BJ (cell line): ENCODE data around the gene CENPA. TPM values are rescaled to one million over a fixed set of nuclear protein-coding genes. Genes with fewer than 3 reads are reported as not detected.

ENCODE experiments used
- CTCF ChIA-PET: fragments of 350-600 bp; formaldehyde crosslinking; extraction: SDS; loops from one replicate; lab custom pipeline; 2021; ENCODE audit warnings: antibody characterized with exemption, inconsistent platforms; lab: Yijun Ruan, JAX
- POLR2A ChIA-PET: fragments of 300-600 bp; sonication (Branson Sonifier 250); formaldehyde crosslinking; extraction: SDS; loops from one replicate; lab custom pipeline; 2021; ENCODE audit warnings: antibody characterized with exemption; lab: Charles Lee
- DNase-seq: peaks from one replicate; pipeline ENCODE4 v3.0.0-alpha.2; 2011; ENCODE audit warnings: low read depth
- H3K27me3 ChIP-seq: 2 replicates; pipeline ENCODE4 v1.6.0; 2011; ENCODE audit warnings: low read length; ENCODE audit not compliant: control insufficient read depth, insufficient read depth
- H3K36me3 ChIP-seq: 2 replicates; pipeline ENCODE4 v1.5.1; 2011; ENCODE audit warnings: low read length; ENCODE audit not compliant: control insufficient read depth, insufficient read depth
- H3K4me3 ChIP-seq: 2 replicates; pipeline ENCODE4 v1.5.1; 2011; ENCODE audit warnings: low read depth, mild to moderate bottlenecking, control low read depth, low read length
- CTCF ChIP-seq: IDR thresholded peaks from 2 replicates; pipeline ENCODE4 v1.5.1; 2011; ENCODE audit warnings: low read depth, mild to moderate bottlenecking, control low read depth, inconsistent platforms, low read length, moderate library complexity; ENCODE audit not compliant: insufficient read depth
- polyA plus RNA-seq: library from polyadenylated mRNA; depleted of rRNA; stranded (reverse); fragments of >200 nt; gene quantifications from 2 replicates; pipeline ENCODE4 v1.2.3, GENCODE V29; 2011

The CENPA gene
- polyA plus RNA-seq, 1 experiment = 18.9 TPM

GRCh38 chr2:26740890-26741302 is 45.0 kb upstream of the CENPA start:
- CTCF ChIA-PET = interaction anchor here (16.3 kb wide), 1 partner anchor 131 kb away, joined by 552 read pairs; no protein-coding TSS in a partner anchor
- H3K36me3 ChIP-seq = no peaks in the 10 kb centered on the region
- H3K4me3 ChIP-seq = no peak overlapping the region
- TF ChIP-seq CTCF = no peak
- DNase-seq = no peak
- POLR2A ChIA-PET = no interaction called here
- no peaks in the 10 kb centered on the region; the same call in 1 of the 2 replicates for H3K27me3 ChIP-seq

- POLR2A ChIA-PET = no interaction called here
Observed at GRCh38 chr2:26742048-26742770, 43.6 kb upstream of the CENPA start.

GRCh38 chr2:26743852-26744251 is 42.0 kb upstream of the CENPA start:
- Histone ChIP-seq H3K4me3 (no peak overlapping the region), H3K36me3 (no peaks in the 10 kb centered on the region), H3K27me3 (no peaks in the 10 kb centered on the region; the same call in 1 of the 2 replicates)
- ChIA-PET CTCF (interaction anchor here (0.6 to 16.3 kb wide), 6 partner anchors 104 to 167 kb away, joined by 3 to 552 read pairs (median 8); no protein-coding TSS in a partner anchor), POLR2A (no interaction called here)
- DNase-seq = no peak
- TF ChIP-seq CTCF = no peak

More at GRCh38 chr2:26742048-26742770, 43.6 kb upstream of the CENPA start:
- Histone ChIP-seq H3K4me3 (no peak overlapping the region), H3K36me3 (no peaks in the 10 kb centered on the region), H3K27me3 (no peaks in the 10 kb centered on the region; the same call in 1 of the 2 replicates)
- CTCF ChIA-PET = interaction anchor here (0.7 to 16.3 kb wide), 3 partner anchors 11 to 132 kb away, joined by 3 to 552 read pairs (median 3); no protein-coding TSS in a partner anchor
- DNase-seq = no peak
- TF ChIP-seq CTCF = no peak

- no peaks in the 10 kb centered on the region for H3K36me3 ChIP-seq
- H3K4me3 ChIP-seq = no peak overlapping the region
- ChIA-PET POLR2A (no interaction called here), CTCF (interaction anchor here (1.1 to 16.3 kb wide), 14 partner anchors 8 to 241 kb away, joined by 3 to 552 read pairs (median 9); no protein-coding TSS in a partner anchor)
- DNase-seq = no peak
- H3K27me3 ChIP-seq = no peaks in the 10 kb centered on the region; the same call in 1 of the 2 replicates
- no peak for TF ChIP-seq CTCF
Observed at GRCh38 chr2:26744953-26745352, 40.9 kb upstream of the CENPA start.

- H3K36me3 ChIP-seq = no peaks in the 10 kb centered on the region
- no peaks in the 10 kb centered on the region; the same call in 1 of the 2 replicates for H3K27me3 ChIP-seq
- H3K4me3 ChIP-seq = no peak overlapping the region
- ChIA-PET CTCF (interaction anchor here (0.6 to 16.3 kb wide), 25 partner anchors 9 to 400 kb away, joined by 3 to 552 read pairs (median 4); partner anchors contain the start of genes CIB4 and KCNK3), POLR2A (no interaction called here)
- DNase-seq = no peak
- peak; percentile 90 for TF ChIP-seq CTCF
Observed at GRCh38 chr2:26745609-26746327, 40.1 kb upstream of the CENPA start.
